ENCODE results near the gene KIAA0232. TPM values are rescaled to one million over a fixed set of nuclear protein-coding genes. Genes with fewer than 3 reads are reported as not detected.

KIAA0232 gene
- total RNA-seq, 1 donor from 2014 or later = 28.1 TPM

GRCh38 chr4:6819295-6819694 lies 36.8 kb downstream of the KIAA0232 start:
- Histone ChIP-seq H3K27ac (no peak overlapping the region), H3K36me3 (peaks cover 4% of the 10 kb centered on the region), H3K9me3 (peaks cover 17% of the 10 kb centered on the region), H3K4me3 (no peak overlapping the region), H3K4me1 (no peaks in the 10 kb centered on the region), H3K27me3 (ENCODE audit: low read depth) (no peaks in the 10 kb centered on the region)
- DNase-seq (no peak), ATAC-seq (no peak)
- TF ChIP-seq CTCF (IDR thresholded peaks at IDR 0.05) = no peak
- intact Hi-C loops (cut with DNase I) = no loop called here

- intact Hi-C loops (cut with DNase I) = no loop called here
- Histone ChIP-seq H3K4me1 (no peaks in the 10 kb centered on the region), H3K9me3 (peaks cover 17% of the 10 kb centered on the region), H3K27me3 (ENCODE audit: low read depth) (no peaks in the 10 kb centered on the region), H3K4me3 (no peak overlapping the region), H3K36me3 (peaks cover 18% of the 10 kb centered on the region), H3K27ac (no peak overlapping the region)
- no peak for TF ChIP-seq CTCF (IDR thresholded peaks at IDR 0.05)
- ATAC-seq (no peak), DNase-seq (no peak)
Observed at GRCh38 chr4:6820695-6821094, 38.2 kb downstream of the KIAA0232 start.

- TF ChIP-seq CTCF (IDR thresholded peaks at IDR 0.05) = no peak
- no peak for DNase-seq
- H3K27ac ChIP-seq = no peak overlapping the region
Observed at GRCh38 chr4:6824071-6824470, 41.5 kb downstream of the KIAA0232 start.

GRCh38 chr4:6824772-6825402 lies 42.4 kb downstream of the KIAA0232 start:
- ATAC-seq (no peak), DNase-seq (no peak)
- H3K27ac ChIP-seq = no peak overlapping the region
- H3K4me3 ChIP-seq = no peak overlapping the region
- H3K4me1 ChIP-seq = no peaks in the 10 kb centered on the region
- no peaks in the 10 kb centered on the region for H3K27me3 ChIP-seq (ENCODE audit: low read depth)
- TF ChIP-seq CTCF (IDR thresholded peaks at IDR 0.05) = no peak
- peaks cover 7% of the 10 kb centered on the region for H3K9me3 ChIP-seq
- intact Hi-C loops (cut with DNase I) = no loop called here
- peaks cover 41% of the 10 kb centered on the region for H3K36me3 ChIP-seq

More at GRCh38 chr4:6824071-6824470, 41.5 kb downstream of the KIAA0232 start:
- intact Hi-C loops (cut with DNase I) = no loop called here
- H3K4me3 ChIP-seq = no peak overlapping the region
- H3K36me3 ChIP-seq = peaks cover 37% of the 10 kb centered on the region
- H3K9me3 ChIP-seq = peaks cover 12% of the 10 kb centered on the region
- no peak for ATAC-seq
- no peaks in the 10 kb centered on the region for H3K4me1 ChIP-seq
- no peaks in the 10 kb centered on the region for H3K27me3 ChIP-seq (ENCODE audit: low read depth)

- Histone ChIP-seq H3K9me3 (peaks cover 3% of the 10 kb centered on the region), H3K36me3 (peaks cover 46% of the 10 kb centered on the region), H3K27me3 (ENCODE audit: low read depth) (no peaks in the 10 kb centered on the region), H3K4me1 (no peaks in the 10 kb centered on the region), H3K27ac (no peak overlapping the region), H3K4me3 (no peak overlapping the region)
- intact Hi-C loops (cut with DNase I) = no loop called here
- no peak for TF ChIP-seq CTCF (IDR thresholded peaks at IDR 0.05)
- ATAC-seq (no peak), DNase-seq (no peak)
Observed at GRCh38 chr4:6825403-6825802, 42.9 kb downstream of the KIAA0232 start.
